T-cell (primary cell): Measurements from ENCODE around the gene CDK5RAP1. TPM values are rescaled to one million over a fixed set of nuclear protein-coding genes. Genes with fewer than 3 reads are reported as not detected.
"Not testable (repeated sequence)": the region's sequence is repeated elsewhere in the genome, so short reads cannot be mapped to it uniquely, and the experiment has no call there.

ENCODE experiments used
- ATAC-seq, 4 experiments: fragments of 200-7000 bp in 3 of 4; fragments of 150-1000 bp in 1 of 4; cut with Tn5 transposase; replicated peaks in 1 of 4; 1 replicate in 3 of 4; 2 replicates in 1 of 4; pipeline ENCODE4 v1.10.0; 2021; ENCODE audit warnings: moderate library complexity in 3 of 4, mild to moderate bottlenecking in 2 of 4, moderate number of reproducible peaks in 1 of 4
- CTCF ChIA-PET, 2 donors: fragments of 300-600 bp; sonication (Branson Sonifier 250); formaldehyde crosslinking; loops; one replicate each; lab custom pipeline; 2022; ENCODE audit warnings: antibody characterized with exemption in 2 of 2; lab: Charles Lee
- POLR2A ChIA-PET, 2 donors: fragments of 300-600 bp; sonication (Branson Sonifier 250); formaldehyde crosslinking; loops; one replicate each; lab custom pipeline; 2022; ENCODE audit warnings: antibody characterized with exemption in 2 of 2; lab: Charles Lee
- DNase-seq, 35 experiments: peaks; one replicate each; pipeline versions ENCODE4 v3.0.0 to v3.0.0-alpha.2; 2013 to 2023
- H3K27ac ChIP-seq: one replicate; pipeline ENCODE4 v1.5.1; 2013; ENCODE audit warnings: low read length
- H3K27me3 ChIP-seq, 2 experiments: replicated peaks in 1 of 2; 1 replicate in 1 of 2; 2 replicates in 1 of 2; pipeline versions ENCODE4 v1.6.1 to v1.7.0; 2013; ENCODE audit warnings: low read length in 1 of 2, mixed read lengths in 1 of 2; ENCODE audit not compliant: control insufficient read depth in 2 of 2, insufficient read depth in 2 of 2; ENCODE audit errors: extremely low read depth in 1 of 2
- H3K36me3 ChIP-seq, 2 donors: 1 replicate in 1 of 2; 2 replicates in 1 of 2; pipeline versions ENCODE4 v1.6.1 to v1.7.0; 2013; ENCODE audit warnings: low read length in 1 of 2; ENCODE audit not compliant: control insufficient read depth in 2 of 2, insufficient read depth in 1 of 2; ENCODE audit errors: extremely low read depth in 1 of 2
- H3K4me1 ChIP-seq, 2 experiments: 1 replicate in 1 of 2; 2 replicates in 1 of 2; pipeline versions ENCODE4 v1.6.1 to v1.7.0; 2013; ENCODE audit warnings: low read length in 2 of 2, mixed read lengths in 1 of 2; ENCODE audit not compliant: insufficient read depth in 2 of 2, control insufficient read depth in 1 of 2; ENCODE audit errors: extremely low read depth in 1 of 2
- H3K4me3 ChIP-seq, 2 donors: 1 replicate in 1 of 2; 2 replicates in 1 of 2; pipeline versions ENCODE4 v1.5.1 to v1.7.0; 2013; ENCODE audit warnings: mild to moderate bottlenecking in 2 of 2, low read length in 1 of 2, moderate library complexity in 1 of 2; ENCODE audit not compliant: control insufficient read depth in 1 of 2; ENCODE audit errors: extremely low read depth in 1 of 2
- H3K9me3 ChIP-seq: 2 replicates; pipeline ENCODE4 v1.7.0; 2013
- H3K27ac Mint-ChIP-seq, 2 donors: one replicate each; pipeline ENCODE4 v1.8.0; 2020 to 2021; ENCODE audit warnings: mild to moderate bottlenecking in 2 of 2, mixed read lengths in 2 of 2
- H3K27me3 Mint-ChIP-seq, 2 donors: one replicate each; pipeline ENCODE4 v1.8.0; 2021 to 2022; ENCODE audit warnings: mixed read lengths in 2 of 2
- H3K36me3 Mint-ChIP-seq: one replicate; pipeline ENCODE4 v1.8.0; 2021; ENCODE audit warnings: mixed read lengths
- H3K4me1 Mint-ChIP-seq, 3 donors: one replicate each; pipeline ENCODE4 v1.8.0; 2020 to 2022; ENCODE audit warnings: mixed read lengths in 3 of 3, mild to moderate bottlenecking in 1 of 3
- H3K4me3 Mint-ChIP-seq, 3 donors: one replicate each; pipeline ENCODE4 v1.8.0; 2020 to 2022; ENCODE audit warnings: mild to moderate bottlenecking in 3 of 3, mixed read lengths in 3 of 3, moderate library complexity in 3 of 3
- H3K9me3 Mint-ChIP-seq, 3 donors: one replicate each; pipeline ENCODE4 v1.8.0; 2020 to 2022; ENCODE audit warnings: mixed read lengths in 3 of 3
- WGBS: methylation state at CpG from one replicate; pipeline ENCODE4 v1.1.5; 2013; ENCODE audit warnings: missing lambda C conversion rate; ENCODE audit not compliant: insufficient coverage; 5-methylcytosine and 5-hydroxymethylcytosine counted together
- total RNA-seq, 35 experiments: library from RNA in 6 of 35; stranded (reverse) in 6 of 35; fragments of 120-200 nt in 1 of 35; gene quantifications; one replicate each; pipeline versions ENCODE4 v1.2.1 to v1.2.4 and lab custom pipeline; 2013 to 2026

The CDK5RAP1 gene
- total RNA-seq, 5 donors from 2014 or later (not counting 1 experiment from before 2014, with no cell fraction given): 42.1 to 54.3 (median 49.1) TPM

- POLR2A ChIA-PET: not testable (repeated sequence)
Observed at GRCh38 chr20:33389326-33389725, 12.0 kb downstream of the CDK5RAP1 start.

DNA sequence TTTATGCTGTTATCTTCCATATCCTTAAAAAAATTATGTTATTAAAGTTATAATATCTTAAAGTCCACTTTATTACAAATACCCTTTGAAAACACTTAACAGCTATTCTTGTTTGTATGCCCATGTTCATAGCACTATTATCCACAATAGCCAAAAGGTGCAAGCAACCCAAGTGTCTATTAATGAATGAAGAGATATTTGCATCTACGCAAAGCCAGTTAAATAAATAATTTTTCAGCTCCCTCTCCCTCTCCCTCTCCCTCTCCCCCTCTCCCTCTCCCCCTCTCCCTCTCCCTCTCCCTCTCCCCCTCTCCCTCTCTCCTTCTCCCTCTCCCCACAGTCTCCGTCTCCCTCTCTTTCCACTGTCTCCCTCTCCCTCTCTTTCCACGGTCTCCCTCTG lies 13.1 kb downstream of the CDK5RAP1 start:
- DNase-seq: no peak
- Histone ChIP-seq H3K36me3 (peaks cover 0 to 67% of the 10 kb centered on the region in 2 donors), H3K9me3 (no peaks in the 10 kb centered on the region), H3K4me1 (no peaks in the 10 kb centered on the region), H3K27ac (no peak overlapping the region), H3K4me3 (no peak overlapping the region), H3K27me3 (no peaks in the 10 kb centered on the region)
- ChIA-PET CTCF (interaction anchor here in 1 of 2 donors (0.5 kb wide), 1 partner anchor 1751 kb away, joined by 3 read pairs; no protein-coding TSS in a partner anchor), POLR2A (no interaction called here)
- Mint-ChIP-seq H3K4me3 (no peak overlapping the region), H3K27ac (no peak overlapping the region), H3K36me3 (peaks cover 54% of the 10 kb centered on the region), H3K4me1 (no peaks in the 10 kb centered on the region), H3K27me3 (no peaks in the 10 kb centered on the region), H3K9me3 (no peaks in the 10 kb centered on the region)
- WGBS: no CpG with 5 or more reads among the region's 3 CpGs
- ATAC-seq: no peak

More at GRCh38 chr20:33389326-33389725, 12.0 kb downstream of the CDK5RAP1 start:
- H3K27ac ChIP-seq, H3K27me3 Mint-ChIP-seq, DNase-seq, H3K27ac Mint-ChIP-seq, ATAC-seq, CTCF ChIA-PET, H3K9me3 Mint-ChIP-seq, H3K4me1 Mint-ChIP-seq, H3K4me1 ChIP-seq, H3K4me3 Mint-ChIP-seq, H3K27me3 ChIP-seq, H3K9me3 ChIP-seq, H3K4me3 ChIP-seq: not testable (repeated sequence)
- H3K36me3 Mint-ChIP-seq: peaks cover 57% of the 10 kb centered on the region
- WGBS: 97% methylated on average over 22 of the region's 36 CpGs
- peaks cover 0 to 72% of the 10 kb centered on the region in 2 donors for H3K36me3 ChIP-seq

DNA sequence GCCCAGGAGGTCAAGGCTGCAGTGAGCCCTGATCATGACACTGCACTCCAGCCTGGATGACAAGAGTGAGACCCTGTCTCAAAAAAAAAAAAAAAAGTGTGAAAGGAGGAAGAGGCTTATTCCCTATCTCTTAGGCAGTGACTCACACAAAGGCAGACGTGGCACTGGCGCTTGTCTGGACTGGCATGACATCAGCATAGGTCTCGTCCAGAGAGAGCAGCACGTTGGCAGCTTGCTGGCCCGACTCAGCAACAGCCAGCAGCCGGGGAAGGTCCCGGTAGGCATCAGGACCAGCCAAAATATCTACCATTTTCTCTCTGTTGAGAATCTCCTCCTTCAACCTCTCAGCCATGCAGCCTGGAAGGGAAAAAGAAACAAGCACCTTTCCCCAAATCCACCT lies 14.1 kb downstream of the CDK5RAP1 start:
- no peaks in the 10 kb centered on the region for H3K4me1 Mint-ChIP-seq
- Histone ChIP-seq H3K36me3 (peaks cover 0 to 66% of the 10 kb centered on the region in 2 donors), H3K9me3 (no peaks in the 10 kb centered on the region), H3K4me1 (no peaks in the 10 kb centered on the region), H3K27ac (no peak overlapping the region), H3K4me3 (no peak overlapping the region), H3K27me3 (no peaks in the 10 kb centered on the region)
- H3K27ac Mint-ChIP-seq: no peak overlapping the region
- DNase-seq (no peak), ATAC-seq (no peak)
- POLR2A ChIA-PET: no interaction called here
- H3K9me3 Mint-ChIP-seq: no peaks in the 10 kb centered on the region
- WGBS: 97% methylated on average over 6 of the region's 7 CpGs
- H3K4me3 Mint-ChIP-seq: no peak overlapping the region
- no peaks in the 10 kb centered on the region for H3K27me3 Mint-ChIP-seq
- CTCF ChIA-PET: no interaction called here
- H3K36me3 Mint-ChIP-seq: peaks cover 48% of the 10 kb centered on the region

GRCh38 chr20:33386673-33387072 lies 14.6 kb downstream of the CDK5RAP1 start:
- Mint-ChIP-seq H3K9me3 (no peaks in the 10 kb centered on the region), H3K4me3 (no peak overlapping the region), H3K27me3 (no peaks in the 10 kb centered on the region), H3K36me3 (peaks cover 45% of the 10 kb centered on the region), H3K4me1 (no peaks in the 10 kb centered on the region), H3K27ac (no peak overlapping the region)
- Histone ChIP-seq H3K27me3 (no peaks in the 10 kb centered on the region), H3K36me3 (peaks cover 0 to 66% of the 10 kb centered on the region in 2 donors), H3K4me1 (no peaks in the 10 kb centered on the region), H3K27ac (no peak overlapping the region), H3K9me3 (no peaks in the 10 kb centered on the region), H3K4me3 (no peak overlapping the region)
- ChIA-PET CTCF (interaction anchor here in 1 of 2 donors (0.7 kb wide), 2 partner anchors 124 to 664 kb away, joined by 3 to 5 read pairs; no protein-coding TSS in a partner anchor), POLR2A (interaction anchor here (0.6 to 0.7 kb wide), 3 partner anchors 10 to 450 kb away, joined by 3 to 6 read pairs (median 5); no protein-coding TSS in a partner anchor)
- ATAC-seq (no peak), DNase-seq (no peak)
- no CpG with 5 or more reads among the region's 1 CpG for WGBS

DNA sequence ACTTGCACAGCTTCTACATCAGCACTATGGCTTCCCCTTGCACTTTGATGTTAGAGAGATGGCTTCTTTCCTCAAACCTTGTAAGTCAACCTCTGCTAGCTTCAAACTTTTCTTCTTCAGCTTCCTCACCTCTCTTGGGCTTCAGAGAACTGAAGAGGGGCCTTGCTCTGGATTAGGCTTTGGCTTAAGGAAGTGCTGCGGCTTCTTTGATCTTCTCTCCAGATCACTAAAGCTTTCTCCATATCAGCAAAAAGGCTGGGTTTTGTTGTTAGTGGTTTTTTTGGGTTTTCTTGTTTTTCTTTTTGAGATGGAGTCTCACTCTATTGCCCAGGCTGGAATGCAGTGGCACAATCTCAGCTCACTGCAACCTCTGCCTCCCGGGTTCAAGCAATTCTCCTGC lies 24.0 kb downstream of the CDK5RAP1 start:
- peak in 1 of 35 experiments; percentile 25 for DNase-seq
- H3K27me3 ChIP-seq: no peaks in the 10 kb centered on the region
- H3K27me3 Mint-ChIP-seq: no peaks in the 10 kb centered on the region
- H3K27ac ChIP-seq: peak overlapping the region; percentile 28
- ATAC-seq: peak in 2 of 4 experiments; percentile 37 to 58
- no peak overlapping the region for H3K4me3 Mint-ChIP-seq
- CTCF ChIA-PET: no interaction called here
- H3K4me3 ChIP-seq: no peak overlapping the region
- no peaks in the 10 kb centered on the region for H3K9me3 ChIP-seq
- POLR2A ChIA-PET: no interaction called here
- H3K36me3 Mint-ChIP-seq: peaks cover 48% of the 10 kb centered on the region
- H3K4me1 ChIP-seq: peaks cover 11 to 17% of the 10 kb centered on the region in 2 experiments
- H3K36me3 ChIP-seq: peaks cover 11 to 49% of the 10 kb centered on the region in 2 donors
- peak overlapping the region; percentile 44 to 82 for H3K27ac Mint-ChIP-seq
- WGBS: no CpG with 5 or more reads among the region's 2 CpGs
- no peaks in the 10 kb centered on the region for H3K9me3 Mint-ChIP-seq
- peaks cover 23 to 44% (median 30%) of the 10 kb centered on the region in 3 donors for H3K4me1 Mint-ChIP-seq

GRCh38 chr20:33373735-33374605 lies 27.3 kb downstream of the CDK5RAP1 start:
- Histone ChIP-seq H3K27me3 (no peaks in the 10 kb centered on the region), H3K9me3 (no peaks in the 10 kb centered on the region), H3K4me3 (no peak overlapping the region), H3K27ac (peak overlapping the region; percentile 10), H3K36me3 (peaks cover 19 to 52% of the 10 kb centered on the region in 2 donors), H3K4me1 (peaks cover 21 to 42% of the 10 kb centered on the region in 2 experiments)
- H3K9me3 Mint-ChIP-seq: no peaks in the 10 kb centered on the region
- ChIA-PET POLR2A (interaction anchor here in 1 of 2 donors (0.6 kb wide), 1 partner anchor 102 kb away, joined by 5 read pairs; no protein-coding TSS in a partner anchor), CTCF (interaction anchor here in 1 of 2 donors (2.1 kb wide), 1 partner anchor 27 kb away, joined by 10 read pairs; the partner anchor contains the start of gene CDK5RAP1)
- DNase-seq (no peak), ATAC-seq (no peak)
- peaks cover 22 to 70% (median 54%) of the 10 kb centered on the region in 3 donors for H3K4me1 Mint-ChIP-seq
- H3K4me3 Mint-ChIP-seq: no peak overlapping the region
- no peaks in the 10 kb centered on the region for H3K27me3 Mint-ChIP-seq
- WGBS: 94% methylated on average over 3 of the region's 4 CpGs
- peaks cover 31% of the 10 kb centered on the region for H3K36me3 Mint-ChIP-seq
- H3K27ac Mint-ChIP-seq: peak overlapping the region; percentile 11 to 65
